Stimulated activated CD8-positive, alpha-beta memory T cell treated with anti-CD3 and anti-CD28 coated beads, Interleukin-2, amount 100 ng/mL, for 1 hour (primary cell): ENCODE data around the gene KRT4.
"Not testable (repeated sequence)": the region's sequence is repeated elsewhere in the genome, so short reads cannot be mapped to it uniquely, and the experiment has no call there.

ENCODE experiments used
- DNase-seq, 2 donors: peaks; one replicate each; pipeline ENCODE4 v3.0.0-alpha.2; 2020; ENCODE audit warnings: low read depth in 2 of 2

The KRT4 gene

GRCh38 chr12:52813885-52814709, at the start of gene KRT4:
TSS of gene KRT4 (minus strand) at chr12:52814116. CDS start at chr12:52814058, 58 bp downstream.
- no peak for DNase-seq

GRCh38 chr12:52862023-52862422, 48.1 kb upstream of the KRT4 start:
- DNase-seq: no peak

GRCh38 chr12:52861511-52861910, 47.6 kb upstream of the KRT4 start:
- no peak for DNase-seq

- no peak for DNase-seq
These were observed 46.3 kb upstream of the KRT4 start for GRCh38 chr12:52860102-52860823.

GRCh38 chr12:52857500-52857899, 43.6 kb upstream of the KRT4 start:
- no peak for DNase-seq

- DNase-seq: no peak
These were observed 42.9 kb upstream of the KRT4 start for GRCh38 chr12:52856787-52857186.

GRCh38 chr12:52856077-52856476, 42.2 kb upstream of the KRT4 start:
- DNase-seq: not testable (repeated sequence)

- no peak for DNase-seq
These were observed 37.9 kb upstream of the KRT4 start for GRCh38 chr12:52851787-52852186.

GRCh38 chr12:52850681-52851080, 36.8 kb upstream of the KRT4 start:
- DNase-seq: no peak

GRCh38 chr12:52849511-52849910, 35.6 kb upstream of the KRT4 start:
- DNase-seq: no peak

- DNase-seq: no peak
These were observed 34.8 kb upstream of the KRT4 start, which contains the start of gene KRT78 for GRCh38 chr12:52848661-52849255. TSS of gene KRT78 (minus strand) at chr12:52848994. CDS start at chr12:52848930, 64 bp downstream.

- no peak for DNase-seq
These were observed 33.6 kb upstream of the KRT4 start for GRCh38 chr12:52847335-52848102.

- no peak for DNase-seq
These were observed 32.5 kb upstream of the KRT4 start for GRCh38 chr12:52846356-52846970.

- DNase-seq: no peak
These were observed 32.0 kb upstream of the KRT4 start for GRCh38 chr12:52845946-52846345.

- no peak for DNase-seq
These were observed 30.5 kb upstream of the KRT4 start for GRCh38 chr12:52844386-52844785.

- no peak for DNase-seq
These were observed 25.7 kb upstream of the KRT4 start for GRCh38 chr12:52839436-52840105.

- no peak for DNase-seq
These were observed 24.9 kb upstream of the KRT4 start for GRCh38 chr12:52838609-52839435.

- DNase-seq: no peak
These were observed 24.1 kb upstream of the KRT4 start for GRCh38 chr12:52837781-52838608.

- no peak for DNase-seq
These were observed 23.5 kb upstream of the KRT4 start for GRCh38 chr12:52837413-52837741.
